ENCODE data around the gene SURF1. TPM values are rescaled to one million over a fixed set of nuclear protein-coding genes. Genes with fewer than 3 reads are reported as not detected.

The SURF1 gene
- total and polyA plus RNA-seq, 2 donors (not counting 1 experiment from before 2014, with no cell fraction given) = 44.1 to 54.5 TPM

- H3K9me3 Mint-ChIP-seq (ENCODE audit: insufficient read depth) = no peaks in the 10 kb centered on the region
- Histone ChIP-seq H3K79me2 (ENCODE audit: control insufficient read depth, insufficient read depth, low read length) (peaks cover 46% of the 10 kb centered on the region), H3K9me3 (ENCODE audit: control extremely low read depth in 1 of 3, control insufficient read depth in 2 of 3, insufficient read depth in 1 of 3, low read length in 2 of 3) (peaks cover 0 to 5% (median 0%) of the 10 kb centered on the region in 3 donors), H3K27ac (ENCODE audit: low read length in 2 of 2) (peak overlapping the region; percentile 87 to 90), H3K27me3 (replicated peaks in 1 of 4; ENCODE audit: control extremely low read depth in 1 of 4, control insufficient read depth in 3 of 4, insufficient read depth in 4 of 4, low read length in 3 of 4) (no peaks in the 10 kb centered on the region), H3K9ac (ENCODE audit: low read length) (peak overlapping the region; percentile 93), H3K4me2 (replicated peaks; ENCODE audit: low read depth, low read length, poor library complexity, severe bottlenecking) (peak overlapping the region; percentile 93), H3K4me1 (ENCODE audit: control insufficient read depth in 2 of 2, insufficient read depth in 2 of 2, low read length in 2 of 2) (peaks cover 21 to 25% of the 10 kb centered on the region in 2 donors), H4K20me1 (ENCODE audit: control insufficient read depth, insufficient read depth, low read length, poor library complexity, severe bottlenecking) (peaks cover 36% of the 10 kb centered on the region), H3K36me3 (replicated peaks in 1 of 2; ENCODE audit: control extremely low read depth in 1 of 2, control insufficient read depth in 1 of 2, extremely low read depth in 1 of 2, insufficient read depth in 2 of 2, low read length in 1 of 2) (peaks cover 0 to 64% of the 10 kb centered on the region in 2 experiments), H3K4me3 (ENCODE audit: control extremely low read depth in 1 of 5, extremely low read depth in 1 of 5, insufficient read depth in 1 of 5, low read depth in 2 of 5, low read length in 4 of 5) (peak overlapping the region; percentile 86 to 96 (median 92)), H2AFZ (ENCODE audit: insufficient read depth, low read depth, low read length, poor library complexity, severe bottlenecking) (peak overlapping the region; percentile 83)
- WGBS (ENCODE audit: insufficient coverage) = 19% methylated on average over 23 of the region's 25 CpGs
- ChIA-PET POLR2A (interaction anchor here (0.8 to 2.3 kb wide), 7 partner anchors 8 to 1108 kb away, joined by 3 to 18 read pairs (median 4); partner anchors contain the start of genes SURF1, SURF2 and SURF6), CTCF (interaction anchor here (1.1 to 1.2 kb wide), 4 partner anchors 8 to 163 kb away, joined by 3 to 7 read pairs (median 3); no protein-coding TSS in a partner anchor)
- H3K27me3 Mint-ChIP-seq = no peaks in the 10 kb centered on the region
- DNase-seq (no peak), ATAC-seq (ENCODE audit: low read depth) (no peak)
- intact Hi-C loops (cut with micrococcal nuclease) = loop anchor here (1.0 to 5.0 kb wide), 5 partner anchors 7 to 128 kb away; partner anchors contain the start of genes CACFD1, SLC2A6, STKLD1 and SURF1
- peaks cover 36% of the 10 kb centered on the region for H3K4me1 Mint-ChIP-seq
- TF ChIP-seq EZH2 (IDR thresholded peaks at IDR 0.05; ENCODE audit: borderline replicate concordance, insufficient read depth, low read depth, low read length, poor library complexity, severe bottlenecking) = no peak
- TF ChIP-seq, protein P1, sequence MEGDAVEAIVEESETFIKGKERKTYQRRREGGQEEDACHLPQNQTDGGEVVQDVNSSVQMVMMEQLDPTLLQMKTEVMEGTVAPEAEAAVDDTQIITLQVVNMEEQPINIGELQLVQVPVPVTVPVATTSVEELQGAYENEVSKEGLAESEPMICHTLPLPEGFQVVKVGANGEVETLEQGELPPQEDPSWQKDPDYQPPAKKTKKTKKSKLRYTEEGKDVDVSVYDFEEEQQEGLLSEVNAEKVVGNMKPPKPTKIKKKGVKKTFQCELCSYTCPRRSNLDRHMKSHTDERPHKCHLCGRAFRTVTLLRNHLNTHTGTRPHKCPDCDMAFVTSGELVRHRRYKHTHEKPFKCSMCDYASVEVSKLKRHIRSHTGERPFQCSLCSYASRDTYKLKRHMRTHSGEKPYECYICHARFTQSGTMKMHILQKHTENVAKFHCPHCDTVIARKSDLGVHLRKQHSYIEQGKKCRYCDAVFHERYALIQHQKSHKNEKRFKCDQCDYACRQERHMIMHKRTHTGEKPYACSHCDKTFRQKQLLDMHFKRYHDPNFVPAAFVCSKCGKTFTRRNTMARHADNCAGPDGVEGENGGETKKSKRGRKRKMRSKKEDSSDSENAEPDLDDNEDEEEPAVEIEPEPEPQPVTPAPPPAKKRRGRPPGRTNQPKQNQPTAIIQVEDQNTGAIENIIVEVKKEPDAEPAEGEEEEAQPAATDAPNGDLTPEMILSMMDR (IDR thresholded peaks at IDR 0.05) = no peak
- peak overlapping the region; percentile 95 for H3K27ac Mint-ChIP-seq
- peak overlapping the region; percentile 97 for H3K4me3 Mint-ChIP-seq
Measured at GRCh38 chr9:133348718-133349573, 7.3 kb downstream of the SURF1 start.

Measured in B cell (primary cell).